AG08396 (cell line): ENCODE data around the gene TRAPPC8.
A peak's percentile ranks its signal among the peaks of the same experiment; 100 is the strongest.
"Not testable (repeated sequence)": the region's sequence is repeated elsewhere in the genome, so short reads cannot be mapped to it uniquely, and the experiment has no call there.

Source experiments
- DNase-seq: peaks from one replicate; pipeline ENCODE4 v3.0.0; 2012; ENCODE audit warnings: low spot score, mixed read lengths

The TRAPPC8 gene, protein sequence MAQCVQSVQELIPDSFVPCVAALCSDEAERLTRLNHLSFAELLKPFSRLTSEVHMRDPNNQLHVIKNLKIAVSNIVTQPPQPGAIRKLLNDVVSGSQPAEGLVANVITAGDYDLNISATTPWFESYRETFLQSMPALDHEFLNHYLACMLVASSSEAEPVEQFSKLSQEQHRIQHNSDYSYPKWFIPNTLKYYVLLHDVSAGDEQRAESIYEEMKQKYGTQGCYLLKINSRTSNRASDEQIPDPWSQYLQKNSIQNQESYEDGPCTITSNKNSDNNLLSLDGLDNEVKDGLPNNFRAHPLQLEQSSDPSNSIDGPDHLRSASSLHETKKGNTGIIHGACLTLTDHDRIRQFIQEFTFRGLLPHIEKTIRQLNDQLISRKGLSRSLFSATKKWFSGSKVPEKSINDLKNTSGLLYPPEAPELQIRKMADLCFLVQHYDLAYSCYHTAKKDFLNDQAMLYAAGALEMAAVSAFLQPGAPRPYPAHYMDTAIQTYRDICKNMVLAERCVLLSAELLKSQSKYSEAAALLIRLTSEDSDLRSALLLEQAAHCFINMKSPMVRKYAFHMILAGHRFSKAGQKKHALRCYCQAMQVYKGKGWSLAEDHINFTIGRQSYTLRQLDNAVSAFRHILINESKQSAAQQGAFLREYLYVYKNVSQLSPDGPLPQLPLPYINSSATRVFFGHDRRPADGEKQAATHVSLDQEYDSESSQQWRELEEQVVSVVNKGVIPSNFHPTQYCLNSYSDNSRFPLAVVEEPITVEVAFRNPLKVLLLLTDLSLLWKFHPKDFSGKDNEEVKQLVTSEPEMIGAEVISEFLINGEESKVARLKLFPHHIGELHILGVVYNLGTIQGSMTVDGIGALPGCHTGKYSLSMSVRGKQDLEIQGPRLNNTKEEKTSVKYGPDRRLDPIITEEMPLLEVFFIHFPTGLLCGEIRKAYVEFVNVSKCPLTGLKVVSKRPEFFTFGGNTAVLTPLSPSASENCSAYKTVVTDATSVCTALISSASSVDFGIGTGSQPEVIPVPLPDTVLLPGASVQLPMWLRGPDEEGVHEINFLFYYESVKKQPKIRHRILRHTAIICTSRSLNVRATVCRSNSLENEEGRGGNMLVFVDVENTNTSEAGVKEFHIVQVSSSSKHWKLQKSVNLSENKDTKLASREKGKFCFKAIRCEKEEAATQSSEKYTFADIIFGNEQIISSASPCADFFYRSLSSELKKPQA (N-terminal part only)

DNA sequence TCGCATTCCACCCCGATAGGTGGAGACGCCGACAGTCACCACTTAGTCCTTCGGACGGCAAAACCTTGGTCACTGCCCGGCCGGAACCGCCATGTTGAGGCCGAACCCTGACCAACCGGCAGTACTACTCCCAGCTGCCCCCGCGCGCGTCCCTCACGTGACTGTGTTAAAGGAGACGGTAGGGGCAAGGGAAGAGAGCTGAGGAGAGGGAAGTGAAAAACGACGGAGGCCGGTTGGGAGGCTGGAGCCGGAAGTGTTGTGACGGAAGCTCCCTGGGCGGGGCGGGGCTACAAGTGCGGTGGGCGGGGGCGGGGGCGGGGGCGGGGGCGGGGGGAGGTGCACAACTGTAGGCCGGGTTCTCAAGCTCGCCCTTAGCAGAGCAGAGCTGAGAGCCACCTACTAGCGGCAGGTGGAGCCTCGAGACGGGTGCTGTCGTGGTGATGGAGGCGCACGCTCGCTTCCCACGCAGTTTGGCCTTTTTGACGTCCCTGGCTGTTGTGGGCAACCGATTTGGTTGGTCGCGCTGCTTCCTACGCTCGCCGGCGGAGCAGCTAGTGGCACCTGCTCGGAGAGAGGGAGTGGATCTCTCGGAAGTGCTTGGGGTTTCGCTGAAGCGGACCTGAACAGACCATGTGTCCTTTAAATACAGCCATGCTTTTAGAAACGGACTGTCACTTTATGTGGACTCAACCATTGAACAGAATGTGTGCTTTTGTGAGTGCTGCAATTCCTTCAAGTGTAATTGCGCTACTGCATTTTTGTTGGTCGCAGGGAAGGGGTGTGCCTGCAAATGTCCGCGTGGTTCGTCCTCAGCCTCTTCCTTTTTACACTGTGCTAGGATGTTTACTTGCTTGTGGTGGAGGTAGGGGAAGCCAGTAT is at the start of gene TRAPPC8:
Gene TRAPPC8, minus strand, starts transcription at position 130 of the 879 bp plus-strand sequence. CDS start 364 bp downstream, outside the sequence.
- DNase-seq: peak; percentile 97

DNA sequence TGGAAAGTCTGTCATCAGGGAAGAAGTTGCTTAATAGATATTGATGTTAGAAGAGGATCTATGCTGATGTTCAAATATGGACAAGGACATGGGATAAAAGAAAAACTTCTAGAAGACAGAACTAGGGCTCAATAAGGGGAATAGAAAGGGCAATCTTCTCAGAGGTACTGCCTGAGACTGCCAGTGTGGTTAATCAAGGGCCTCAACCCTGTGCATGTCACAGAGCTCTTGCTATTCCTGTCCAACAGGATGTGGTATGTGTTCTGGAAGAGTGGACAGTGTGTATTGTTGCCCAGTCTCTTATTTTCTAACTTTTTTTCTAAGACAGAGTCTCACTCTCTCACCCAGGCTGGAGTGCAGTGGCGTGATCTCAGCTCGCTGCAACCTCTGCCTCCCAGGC is 47.9 kb upstream of the TRAPPC8 start:
- DNase-seq: no peak

DNA sequence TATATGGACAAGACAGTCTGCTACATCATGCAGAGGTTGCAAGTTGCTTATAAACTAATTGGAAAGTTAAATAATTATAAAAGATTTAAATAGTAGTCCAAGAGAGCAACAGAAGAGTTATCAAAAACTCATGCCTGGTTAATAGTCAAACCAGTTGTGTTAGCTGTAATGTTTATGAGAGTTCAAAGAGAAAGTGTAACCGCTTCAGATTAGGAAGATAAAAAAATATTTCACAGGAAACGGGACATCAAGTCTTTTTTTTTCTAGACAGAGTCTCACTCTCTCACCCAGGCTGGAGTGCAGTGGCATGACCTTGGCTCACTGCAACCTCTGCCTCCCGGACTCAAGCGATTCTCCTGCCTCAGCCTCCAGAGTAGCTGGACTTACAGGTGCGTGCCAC is 41.0 kb upstream of the TRAPPC8 start:
- no peak for DNase-seq

DNA sequence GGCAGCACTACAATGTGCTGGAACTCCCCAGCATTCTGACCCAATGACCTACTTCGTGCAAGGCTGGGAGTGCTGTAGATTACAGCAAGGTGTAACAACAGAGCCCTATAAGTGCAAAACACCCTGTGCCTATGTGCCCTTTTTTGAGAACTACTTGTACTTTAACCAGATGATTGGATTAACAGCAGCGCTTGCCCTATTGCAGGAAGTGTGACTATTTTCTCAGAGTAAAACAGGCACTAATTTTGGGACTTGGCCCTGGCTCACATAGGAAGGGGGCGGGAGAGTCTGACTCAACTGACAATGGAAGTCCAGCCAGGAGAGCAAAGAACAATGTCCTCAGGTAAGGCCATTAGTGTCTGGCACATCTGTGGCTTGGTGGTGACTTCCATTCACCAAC is 40.1 kb upstream of the TRAPPC8 start:
- DNase-seq: no peak

DNA sequence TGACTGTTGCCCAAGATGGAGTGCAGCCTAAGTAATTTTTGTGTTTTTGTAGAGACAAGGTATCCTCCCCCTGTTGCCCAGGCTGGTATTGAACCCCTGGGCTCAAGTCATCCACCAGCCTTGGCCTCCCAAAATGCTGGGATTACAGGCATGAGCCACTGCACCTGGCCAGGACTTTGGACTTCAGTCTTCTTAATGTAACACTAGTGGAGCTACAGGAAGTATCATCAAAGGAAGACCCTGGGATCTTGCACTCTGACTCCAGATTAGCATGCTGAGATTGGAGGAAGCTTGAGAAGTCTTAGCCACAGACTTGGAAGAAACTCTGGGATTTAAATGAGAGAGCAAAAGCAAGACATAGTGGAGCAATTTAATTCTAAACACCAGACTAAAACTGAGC is 37.9 kb upstream of the TRAPPC8 start:
- DNase-seq: no peak

DNA sequence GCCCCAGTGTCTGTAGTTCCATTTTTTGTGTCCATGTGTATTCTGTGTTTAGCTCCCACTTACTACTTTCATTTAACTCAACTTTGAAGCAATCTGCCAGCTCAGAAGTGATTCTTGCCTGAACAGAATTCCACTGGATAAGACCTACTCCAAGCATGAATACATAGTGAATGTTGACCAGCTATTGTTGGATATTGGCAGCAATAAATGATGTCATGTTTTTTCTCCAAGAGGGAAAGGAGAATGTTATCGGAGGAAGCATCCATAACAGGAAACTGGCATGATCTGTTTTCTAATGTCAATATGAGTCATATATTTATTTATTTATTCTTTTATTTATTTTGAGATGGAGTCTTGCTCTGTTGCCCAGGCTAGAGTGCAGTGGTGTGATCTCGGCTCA is 36.8 kb upstream of the TRAPPC8 start:
- DNase-seq: no peak

DNA sequence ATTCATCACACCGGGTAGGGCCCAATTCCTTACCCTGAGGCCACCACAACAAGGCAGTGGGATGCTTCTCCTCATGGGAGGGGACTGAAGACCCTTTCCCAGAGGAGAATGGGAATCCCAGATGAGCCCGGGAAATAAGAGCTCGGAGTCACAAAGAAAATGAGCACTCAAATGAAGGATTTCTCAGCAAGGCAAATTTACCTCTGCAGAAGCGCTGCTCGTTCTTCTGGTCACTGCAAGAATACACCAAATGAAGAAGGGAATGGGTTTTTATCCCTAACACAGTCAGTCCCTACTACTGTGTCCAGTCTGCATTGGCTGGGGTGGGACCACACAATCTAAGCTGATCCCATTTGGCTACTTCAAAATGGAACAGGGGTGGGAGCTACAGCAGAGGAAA is 35.7 kb upstream of the TRAPPC8 start:
- DNase-seq: no peak

DNA sequence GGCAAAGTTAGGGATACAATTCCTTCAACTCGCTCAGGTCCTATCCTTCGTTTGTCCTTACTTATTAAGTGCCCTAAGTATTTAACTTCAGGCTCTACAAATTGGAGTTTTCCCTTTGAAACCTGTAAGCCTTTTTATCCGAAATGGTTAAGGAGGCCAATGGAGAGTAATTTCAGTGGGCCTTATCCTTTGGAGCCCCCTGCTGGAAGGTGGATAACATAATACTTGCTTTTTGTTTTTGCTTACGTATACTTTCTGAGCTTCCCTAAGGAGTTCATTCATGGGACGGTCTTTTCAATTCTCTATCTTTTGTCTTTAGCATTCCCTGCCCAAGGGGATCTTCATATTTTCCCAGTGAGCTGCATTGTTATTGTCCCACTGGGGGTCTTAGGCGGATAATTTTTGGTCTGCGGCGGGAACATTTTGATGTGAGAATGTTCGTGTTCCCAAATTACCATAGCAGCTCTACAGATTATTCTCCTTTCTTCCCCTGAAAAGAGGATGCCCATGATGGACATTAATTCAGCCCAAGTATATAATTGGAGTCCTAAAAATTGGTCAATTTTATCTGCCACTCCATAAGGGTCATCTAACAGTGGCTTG is 34.4 kb upstream of the TRAPPC8 start:
- DNase-seq: peak; percentile 52

DNA sequence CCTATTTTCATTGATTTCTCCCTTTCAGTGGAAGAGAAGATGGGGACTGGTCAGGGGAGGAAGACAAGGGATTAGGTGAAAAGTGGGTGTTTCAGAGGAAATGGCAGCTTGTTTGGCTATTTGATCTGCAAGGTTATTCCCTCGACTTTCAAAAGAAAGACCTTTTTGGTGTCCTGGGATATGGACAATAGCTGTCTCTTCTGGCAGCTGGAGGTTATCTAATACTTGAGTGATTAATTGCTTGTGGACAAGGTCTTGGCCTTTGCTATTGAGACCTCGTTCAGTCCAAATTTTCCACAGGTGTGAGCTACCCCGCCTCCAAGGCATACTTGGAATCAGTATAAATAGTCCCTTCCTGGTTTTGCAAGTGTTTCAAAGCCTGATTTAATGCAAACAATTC is 33.3 kb upstream of the TRAPPC8 start:
- DNase-seq: no peak

DNA sequence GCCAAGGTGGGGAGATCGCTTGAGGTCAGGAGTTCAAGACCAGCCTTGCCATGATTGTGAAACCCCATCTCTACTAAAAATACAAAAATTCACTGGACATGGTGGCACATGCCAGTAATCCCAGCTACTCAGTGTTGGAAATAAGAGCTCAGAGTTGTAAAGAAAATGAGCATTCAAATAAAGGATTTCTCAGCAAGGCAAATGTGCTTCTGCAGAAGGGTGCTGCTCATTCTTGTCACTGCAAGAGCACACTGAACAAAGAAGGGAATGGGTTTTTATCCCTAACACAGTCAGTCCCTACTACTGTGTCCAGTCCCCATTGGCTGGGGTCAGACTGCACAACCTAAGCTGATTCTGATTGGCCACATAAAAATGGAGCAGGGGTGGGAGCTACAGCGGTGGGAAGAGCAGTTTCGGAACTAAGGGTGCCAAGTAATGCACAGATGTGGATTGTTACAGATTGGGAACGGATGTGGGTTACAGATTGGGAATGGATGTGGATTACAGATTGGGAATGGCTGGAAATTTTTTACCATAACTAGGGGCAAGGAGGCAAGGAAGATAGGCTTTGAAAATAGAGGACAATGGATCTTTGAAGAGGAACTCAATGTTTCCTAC is 31.1 kb upstream of the TRAPPC8 start:
- no peak for DNase-seq

DNA sequence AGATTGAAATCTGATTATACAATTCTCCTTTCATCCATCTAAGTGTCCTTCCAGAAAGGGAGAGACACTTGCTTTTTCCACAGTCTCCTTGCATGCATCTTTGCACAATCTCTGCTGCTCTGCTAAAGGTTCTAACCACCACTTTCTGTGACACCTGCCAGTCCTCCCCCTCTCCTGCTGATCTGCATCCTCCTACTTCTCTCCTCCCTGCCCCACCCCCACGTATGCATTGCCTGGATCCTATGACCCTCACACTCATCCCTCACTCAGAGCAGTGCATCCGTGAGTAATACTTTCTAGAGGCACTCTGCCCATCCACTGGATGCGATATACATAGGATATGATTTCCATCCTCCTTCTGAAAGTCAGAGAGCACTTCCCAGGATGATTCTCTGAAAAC is 27.7 kb upstream of the TRAPPC8 start:
- no peak for DNase-seq

DNA sequence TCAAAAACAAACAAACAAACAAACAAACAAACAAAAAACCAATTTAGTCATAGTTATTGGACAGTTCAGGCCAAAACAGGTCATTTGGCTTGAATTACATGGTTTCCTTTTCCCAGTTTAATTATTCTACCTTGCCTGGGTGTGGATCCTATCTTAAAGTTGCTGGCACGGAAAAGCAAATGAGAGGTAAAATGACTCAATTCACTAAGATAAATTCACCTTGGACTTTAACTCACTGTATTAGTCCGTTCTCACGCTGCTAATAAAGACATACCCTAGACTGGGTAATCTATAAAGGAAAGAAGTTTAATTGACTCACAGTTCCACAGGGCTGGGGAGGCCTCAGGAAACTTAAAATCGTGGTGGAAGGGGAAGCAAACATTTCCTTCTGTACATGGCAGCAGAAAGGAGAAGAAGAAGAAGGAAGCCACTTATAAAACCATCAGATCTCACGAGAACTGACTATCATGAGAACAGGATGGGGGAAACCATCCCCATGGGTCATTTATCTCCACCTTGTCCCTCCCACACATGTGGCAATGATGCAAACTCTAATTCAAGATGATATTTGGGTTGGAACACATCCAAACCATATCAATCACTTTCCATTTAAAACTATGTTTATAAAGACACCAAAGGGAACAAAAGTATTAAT is 22.5 kb upstream of the TRAPPC8 start:
- no peak for DNase-seq

DNA sequence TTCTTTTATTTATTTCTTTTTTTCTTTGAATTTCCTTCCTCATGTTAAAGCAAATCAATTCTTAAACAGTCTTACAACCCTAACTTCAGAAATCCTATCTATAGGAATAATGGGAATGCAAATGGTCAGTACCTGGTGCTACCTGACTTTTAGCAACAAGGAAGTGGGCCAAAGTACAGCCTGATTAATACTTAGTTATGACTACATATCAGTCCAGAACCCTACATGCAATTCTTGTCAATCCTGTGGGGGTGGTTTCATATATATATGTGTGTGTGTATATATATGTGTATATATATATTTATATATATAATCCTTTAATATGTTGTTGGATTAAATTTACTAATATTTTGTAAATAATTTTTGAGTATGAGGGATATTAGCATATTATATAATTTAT is 14.8 kb upstream of the TRAPPC8 start:
- no peak for DNase-seq

DNA sequence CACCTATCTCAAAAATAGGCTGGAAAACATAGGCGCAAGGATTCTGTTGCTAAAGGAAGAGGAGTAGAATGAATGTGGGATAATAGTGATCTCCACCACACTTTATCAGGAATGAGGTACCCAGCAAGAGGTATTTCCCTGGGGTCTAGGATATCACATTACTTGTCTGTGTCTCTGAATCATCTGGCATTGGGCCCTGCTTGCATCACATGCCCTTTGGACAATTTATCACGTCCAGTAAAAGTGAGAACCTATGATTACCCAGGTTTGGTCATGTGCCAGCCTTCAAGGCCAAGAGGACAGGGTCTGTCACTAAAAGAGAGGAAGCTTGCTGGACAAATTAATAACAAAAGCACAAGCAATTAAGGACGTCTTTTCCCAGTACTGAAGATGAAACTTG is 11.4 kb upstream of the TRAPPC8 start:
- no peak for DNase-seq

DNA sequence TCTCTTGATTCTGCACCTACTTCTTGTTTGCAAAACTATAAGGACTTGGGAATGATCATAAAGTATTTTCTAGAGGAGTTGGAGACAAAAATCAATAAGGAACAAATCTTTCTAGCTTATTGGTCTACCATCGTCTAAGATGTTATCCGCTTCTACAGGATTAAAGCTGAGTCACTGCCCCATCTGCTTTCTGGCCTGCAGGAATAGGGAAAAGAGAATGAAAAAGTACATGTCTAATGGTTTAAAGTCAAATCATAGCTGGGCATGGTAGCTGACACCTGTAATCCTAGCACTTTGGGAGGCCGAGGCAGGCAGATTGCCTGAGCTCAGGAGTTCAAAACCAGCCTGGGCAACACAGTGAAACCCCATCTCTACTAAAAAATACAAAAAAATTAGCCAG is 10.8 kb upstream of the TRAPPC8 start:
- DNase-seq: not testable (repeated sequence)

DNA sequence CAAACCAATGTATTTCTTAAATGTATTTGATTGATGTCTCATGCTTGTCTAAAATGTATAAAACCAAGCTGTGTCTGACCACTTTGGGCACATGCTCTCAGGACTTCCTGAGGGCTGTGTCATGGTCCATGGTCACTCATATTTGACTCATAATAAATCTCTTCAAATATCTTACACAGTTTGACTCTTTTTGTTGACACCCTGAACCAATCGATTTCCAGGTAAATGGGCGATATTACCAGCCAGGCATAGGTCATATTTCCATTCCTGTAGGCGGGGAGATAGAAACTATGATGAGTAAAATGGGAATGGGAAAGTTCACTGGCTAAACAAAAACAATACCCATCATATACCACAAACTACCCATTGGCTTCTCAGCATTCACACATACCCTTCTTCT is 9.3 kb upstream of the TRAPPC8 start:
- no peak for DNase-seq

DNA sequence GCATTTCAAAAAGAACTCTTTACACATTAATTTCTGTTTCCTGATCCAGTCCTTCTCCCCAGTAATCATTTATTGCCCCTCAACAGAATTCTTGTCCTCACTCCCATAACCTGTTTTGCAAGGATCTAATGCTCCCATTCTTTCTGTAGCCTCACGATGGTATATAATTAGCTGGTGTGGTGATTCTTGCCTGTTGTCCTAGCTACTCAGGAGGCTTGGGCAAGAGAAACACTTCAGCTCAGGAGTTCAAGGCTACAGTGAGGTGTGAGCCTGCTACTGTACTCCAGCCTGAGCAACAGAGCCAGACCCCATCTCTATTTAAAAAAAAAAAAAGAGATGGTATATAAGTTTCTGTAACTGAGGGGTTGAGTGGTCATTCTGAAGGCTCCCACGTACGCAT is 7.7 kb upstream of the TRAPPC8 start:
- DNase-seq: no peak

DNA sequence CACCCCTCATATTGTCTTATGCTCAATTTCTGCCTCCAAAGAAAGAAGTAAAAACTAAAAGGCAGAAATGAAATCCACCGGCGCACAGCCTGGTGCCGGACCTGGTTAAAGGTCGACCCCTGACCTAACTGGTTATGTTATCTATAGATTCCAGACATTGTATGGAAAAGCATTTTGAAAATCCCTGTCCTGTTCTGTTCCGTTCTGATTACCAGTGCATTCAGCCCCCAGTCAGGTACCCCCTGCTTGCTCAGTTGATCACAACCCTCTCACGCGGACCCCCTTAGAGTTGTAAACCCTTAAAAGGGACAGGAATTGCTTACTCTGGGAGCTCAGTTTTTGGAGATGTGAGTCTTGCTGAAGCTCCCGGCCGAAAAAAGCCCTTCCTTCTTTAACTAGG is 5.4 kb upstream of the TRAPPC8 start:
- DNase-seq: not testable (repeated sequence)

DNA sequence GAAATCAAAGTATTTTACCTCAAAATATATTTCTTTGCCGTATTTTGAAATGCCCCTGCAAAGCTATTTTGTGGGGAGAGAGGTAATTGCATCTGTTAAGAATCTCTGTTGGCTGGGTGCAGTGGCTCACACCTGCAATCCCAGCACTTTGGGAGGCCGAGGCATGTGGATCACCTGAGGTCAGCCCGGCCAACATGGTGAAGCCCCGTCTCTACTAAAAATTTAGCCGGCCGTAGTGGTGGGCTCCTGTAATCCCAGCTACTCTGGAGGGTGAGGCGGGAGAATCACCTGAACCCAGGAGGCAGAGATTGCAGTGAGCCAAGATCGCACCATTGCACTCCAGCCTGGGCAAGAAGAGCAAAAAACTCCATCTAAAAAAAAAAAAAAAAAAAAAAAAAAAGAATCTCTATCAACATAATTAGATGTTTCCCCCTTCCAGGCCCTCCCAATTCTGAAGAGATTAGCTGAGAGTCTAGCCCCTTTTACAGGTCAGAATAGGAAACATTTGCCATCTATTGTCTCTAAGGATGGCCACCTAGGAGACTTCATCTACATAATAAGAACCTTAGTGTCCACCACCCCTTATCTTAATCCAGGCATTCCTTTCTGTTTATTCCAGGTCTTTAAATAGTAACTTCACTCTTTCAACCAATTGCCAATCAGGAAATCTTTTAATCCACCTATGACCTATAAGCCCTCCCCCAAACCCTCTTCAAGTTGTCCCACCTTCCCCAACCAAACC is 3.5 kb upstream of the TRAPPC8 start:
- no peak for DNase-seq
